Neural cell (in vitro differentiated cells): ENCODE data around the gene TMEM125. TPM values are rescaled to one million over a fixed set of nuclear protein-coding genes. Genes with fewer than 3 reads are reported as not detected.

Source experiments
- H2AFZ ChIP-seq: fragments of 200-600, 300-800 bp; sonication (generic), shearing (Covaris generic); 2 replicates; pipeline ENCODE4 v1.6.0; 2014; ENCODE audit warnings: low read depth, mild to moderate bottlenecking, antibody characterized with exemption, low read length, moderate library complexity
- H3F3A ChIP-seq: fragments of 200-600 bp; shearing (Covaris generic); 2 replicates; pipeline ENCODE4 v1.6.1; 2016; ENCODE audit warnings: mild to moderate bottlenecking, moderate library complexity, mixed read lengths, antibody characterized with exemption, low read length; ENCODE audit not compliant: insufficient read depth, poor library complexity, severe bottlenecking
- H3K27ac ChIP-seq: fragments of 200-600, 300-800 bp; sonication (generic), shearing (Covaris generic); 2 replicates; pipeline ENCODE4 v1.5.1; 2014; ENCODE audit warnings: mild to moderate bottlenecking, low read length, moderate library complexity
- H3K27me3 ChIP-seq: fragments of 300-800, 200-600 bp; sonication (generic), shearing (Covaris generic); 2 replicates; pipeline ENCODE4 v1.6.0; 2014; ENCODE audit warnings: mild to moderate bottlenecking, low read depth, low read length, moderate library complexity; ENCODE audit not compliant: insufficient read depth
- H3K36me3 ChIP-seq: fragments of 300-800, 200-600 bp; sonication (generic), shearing (Covaris generic); 2 replicates; pipeline ENCODE4 v1.5.1; 2014; ENCODE audit warnings: mild to moderate bottlenecking, antibody characterized with exemption, low read length, moderate library complexity; ENCODE audit not compliant: insufficient read depth
- H3K4me2 ChIP-seq: fragments of 300-800, 200-600 bp; sonication (generic), shearing (Covaris generic); 2 replicates; pipeline ENCODE4 v1.6.0; 2014; ENCODE audit warnings: mild to moderate bottlenecking, low read length
- H3K4me3 ChIP-seq: fragments of 300-800, 200-600 bp; sonication (generic), shearing (Covaris generic); 2 replicates; pipeline ENCODE4 v1.5.1; 2014; ENCODE audit warnings: mild to moderate bottlenecking, low read length, moderate library complexity
- H3K79me2 ChIP-seq: fragments of 200-600 bp; shearing (Covaris generic); replicated peaks from 2 replicates; pipeline ENCODE4 v1.6.0; 2014; ENCODE audit warnings: mild to moderate bottlenecking, low read length, moderate library complexity; ENCODE audit not compliant: insufficient read depth
- H3K9ac ChIP-seq: fragments of 300-800, 200-600 bp; sonication (generic), shearing (Covaris generic); 2 replicates; pipeline ENCODE4 v1.6.1; 2016; ENCODE audit warnings: mild to moderate bottlenecking, low read length, mixed read lengths
- H3K9me2 ChIP-seq: fragments of 200-600 bp; shearing (Covaris generic); 2 replicates; pipeline ENCODE4 v1.6.1; 2016; ENCODE audit warnings: mild to moderate bottlenecking, low read length, mixed read lengths; ENCODE audit not compliant: insufficient read depth
- H3K9me3 ChIP-seq: fragments of 200-600, 300-800 bp; sonication (generic), shearing (Covaris generic); 2 replicates; pipeline ENCODE4 v1.6.1; 2016; ENCODE audit warnings: mild to moderate bottlenecking, mixed run types, low read length, moderate library complexity, mixed read lengths
- H4K20me1 ChIP-seq: fragments of 200-600 bp; shearing (Covaris generic); 2 replicates; pipeline ENCODE4 v1.6.1; 2016; ENCODE audit warnings: mild to moderate bottlenecking, mixed run types; ENCODE audit not compliant: insufficient read depth
- EP300 ChIP-seq: fragments of 450-650 bp; conservative IDR thresholded peaks from 2 replicates; pipeline ENCODE4 v1.6.1; 2014; ENCODE audit warnings: antibody characterized with exemption, mild to moderate bottlenecking, moderate library complexity; ENCODE audit not compliant: poor library complexity, severe bottlenecking
- EZH2 ChIP-seq: fragments of 200-600, 300-800 bp; shearing (Covaris generic), sonication (generic); IDR thresholded peaks from 2 replicates; pipeline ENCODE4 v1.6.1; 2014; ENCODE audit warnings: antibody characterized with exemption, low read length, borderline replicate concordance, mild to moderate bottlenecking; ENCODE audit not compliant: insufficient read depth, poor library complexity, severe bottlenecking
- MXI1 ChIP-seq: fragments of 450-650 bp; conservative IDR thresholded peaks from 2 replicates; pipeline ENCODE4 v1.6.1; 2014; ENCODE audit warnings: antibody characterized with exemption, mild to moderate bottlenecking; ENCODE audit not compliant: poor library complexity, severe bottlenecking
- POLR2AphosphoS5 ChIP-seq: IDR thresholded peaks from 2 replicates; pipeline ENCODE4 v1.6.1; 2012
- RAD21 ChIP-seq: fragments of 450-650 bp; conservative IDR thresholded peaks from 2 replicates; pipeline ENCODE4 v1.6.1; 2014; ENCODE audit warnings: antibody characterized with exemption, mild to moderate bottlenecking, moderate library complexity
- SMC3 ChIP-seq: fragments of 450-650 bp; conservative IDR thresholded peaks from 2 replicates; pipeline ENCODE4 v1.6.1; 2014; ENCODE audit warnings: antibody characterized with exemption, mild to moderate bottlenecking, moderate library complexity; ENCODE audit not compliant: poor library complexity
- TAF1 ChIP-seq: IDR thresholded peaks from 2 replicates; pipeline ENCODE4 v1.6.1; 2012; ENCODE audit warnings: low read depth
- polyA plus RNA-seq: library from polyadenylated mRNA; depleted of rRNA; stranded (reverse); fragments of >200 nt; gene quantifications from 2 replicates; pipeline ENCODE4 v1.2.3, GENCODE V29; 2014
- TF ChIP-seq, protein P1 (sequence below): fragments of 450-650 bp; IDR thresholded peaks from 2 replicates; pipeline ENCODE4 v1.5.1; 2014; ENCODE audit warnings: antibody characterized with exemption, mild to moderate bottlenecking, moderate library complexity; ENCODE audit not compliant: poor library complexity, severe bottlenecking
- TF ChIP-seq, protein P2 (sequence below): IDR thresholded peaks from 2 replicates; pipeline ENCODE4 v1.6.1; 2012; ENCODE audit warnings: borderline replicate concordance

The TMEM125 gene
- polyA plus RNA-seq, 1 donor from 2014 or later: not detected

DNA sequence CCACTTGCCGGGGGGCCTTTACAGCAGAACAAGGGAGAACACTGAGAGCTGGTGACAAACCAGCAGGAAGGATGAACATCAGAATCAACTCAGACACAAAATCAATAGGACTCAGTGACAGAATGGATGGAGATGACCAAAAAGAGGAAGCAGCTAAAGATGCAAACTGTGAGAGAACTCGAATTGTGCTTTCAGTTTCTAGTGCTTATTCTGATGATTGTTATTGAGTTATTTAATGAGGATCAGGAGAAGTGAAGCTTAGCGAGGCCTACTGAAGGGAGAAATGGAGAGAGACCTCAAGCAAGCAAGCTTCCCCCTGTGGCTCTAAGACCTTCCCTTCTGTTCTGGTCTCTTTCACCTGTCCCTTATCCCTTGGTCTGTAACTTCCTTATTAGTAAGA, 30.3 kb upstream of the TMEM125 start:
- Histone ChIP-seq H3K79me2 (no peaks in the 10 kb centered on the region), H3K27me3 (no peaks in the 10 kb centered on the region), H3K9me3 (no peaks in the 10 kb centered on the region), H3K9me2 (no peaks in the 10 kb centered on the region), H2AFZ (no peak overlapping the region), H3K4me2 (no peak overlapping the region), H4K20me1 (no peaks in the 10 kb centered on the region), H3K4me3 (no peak overlapping the region), H3K27ac (no peak overlapping the region), H3K9ac (no peak overlapping the region), H3F3A (no peaks in the 10 kb centered on the region), H3K36me3 (no peaks in the 10 kb centered on the region)
- TF ChIP-seq, protein P1, sequence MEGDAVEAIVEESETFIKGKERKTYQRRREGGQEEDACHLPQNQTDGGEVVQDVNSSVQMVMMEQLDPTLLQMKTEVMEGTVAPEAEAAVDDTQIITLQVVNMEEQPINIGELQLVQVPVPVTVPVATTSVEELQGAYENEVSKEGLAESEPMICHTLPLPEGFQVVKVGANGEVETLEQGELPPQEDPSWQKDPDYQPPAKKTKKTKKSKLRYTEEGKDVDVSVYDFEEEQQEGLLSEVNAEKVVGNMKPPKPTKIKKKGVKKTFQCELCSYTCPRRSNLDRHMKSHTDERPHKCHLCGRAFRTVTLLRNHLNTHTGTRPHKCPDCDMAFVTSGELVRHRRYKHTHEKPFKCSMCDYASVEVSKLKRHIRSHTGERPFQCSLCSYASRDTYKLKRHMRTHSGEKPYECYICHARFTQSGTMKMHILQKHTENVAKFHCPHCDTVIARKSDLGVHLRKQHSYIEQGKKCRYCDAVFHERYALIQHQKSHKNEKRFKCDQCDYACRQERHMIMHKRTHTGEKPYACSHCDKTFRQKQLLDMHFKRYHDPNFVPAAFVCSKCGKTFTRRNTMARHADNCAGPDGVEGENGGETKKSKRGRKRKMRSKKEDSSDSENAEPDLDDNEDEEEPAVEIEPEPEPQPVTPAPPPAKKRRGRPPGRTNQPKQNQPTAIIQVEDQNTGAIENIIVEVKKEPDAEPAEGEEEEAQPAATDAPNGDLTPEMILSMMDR: no peak
- TF ChIP-seq RAD21 (no peak), EZH2 (no peak), MXI1 (no peak), POLR2AphosphoS5 (no peak), TAF1 (no peak), SMC3 (no peak), EP300 (no peak)
- TF ChIP-seq, protein P2, sequence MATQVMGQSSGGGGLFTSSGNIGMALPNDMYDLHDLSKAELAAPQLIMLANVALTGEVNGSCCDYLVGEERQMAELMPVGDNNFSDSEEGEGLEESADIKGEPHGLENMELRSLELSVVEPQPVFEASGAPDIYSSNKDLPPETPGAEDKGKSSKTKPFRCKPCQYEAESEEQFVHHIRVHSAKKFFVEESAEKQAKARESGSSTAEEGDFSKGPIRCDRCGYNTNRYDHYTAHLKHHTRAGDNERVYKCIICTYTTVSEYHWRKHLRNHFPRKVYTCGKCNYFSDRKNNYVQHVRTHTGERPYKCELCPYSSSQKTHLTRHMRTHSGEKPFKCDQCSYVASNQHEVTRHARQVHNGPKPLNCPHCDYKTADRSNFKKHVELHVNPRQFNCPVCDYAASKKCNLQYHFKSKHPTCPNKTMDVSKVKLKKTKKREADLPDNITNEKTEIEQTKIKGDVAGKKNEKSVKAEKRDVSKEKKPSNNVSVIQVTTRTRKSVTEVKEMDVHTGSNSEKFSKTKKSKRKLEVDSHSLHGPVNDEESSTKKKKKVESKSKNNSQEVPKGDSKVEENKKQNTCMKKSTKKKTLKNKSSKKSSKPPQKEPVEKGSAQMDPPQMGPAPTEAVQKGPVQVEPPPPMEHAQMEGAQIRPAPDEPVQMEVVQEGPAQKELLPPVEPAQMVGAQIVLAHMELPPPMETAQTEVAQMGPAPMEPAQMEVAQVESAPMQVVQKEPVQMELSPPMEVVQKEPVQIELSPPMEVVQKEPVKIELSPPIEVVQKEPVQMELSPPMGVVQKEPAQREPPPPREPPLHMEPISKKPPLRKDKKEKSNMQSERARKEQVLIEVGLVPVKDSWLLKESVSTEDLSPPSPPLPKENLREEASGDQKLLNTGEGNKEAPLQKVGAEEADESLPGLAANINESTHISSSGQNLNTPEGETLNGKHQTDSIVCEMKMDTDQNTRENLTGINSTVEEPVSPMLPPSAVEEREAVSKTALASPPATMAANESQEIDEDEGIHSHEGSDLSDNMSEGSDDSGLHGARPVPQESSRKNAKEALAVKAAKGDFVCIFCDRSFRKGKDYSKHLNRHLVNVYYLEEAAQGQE: no peak

DNA sequence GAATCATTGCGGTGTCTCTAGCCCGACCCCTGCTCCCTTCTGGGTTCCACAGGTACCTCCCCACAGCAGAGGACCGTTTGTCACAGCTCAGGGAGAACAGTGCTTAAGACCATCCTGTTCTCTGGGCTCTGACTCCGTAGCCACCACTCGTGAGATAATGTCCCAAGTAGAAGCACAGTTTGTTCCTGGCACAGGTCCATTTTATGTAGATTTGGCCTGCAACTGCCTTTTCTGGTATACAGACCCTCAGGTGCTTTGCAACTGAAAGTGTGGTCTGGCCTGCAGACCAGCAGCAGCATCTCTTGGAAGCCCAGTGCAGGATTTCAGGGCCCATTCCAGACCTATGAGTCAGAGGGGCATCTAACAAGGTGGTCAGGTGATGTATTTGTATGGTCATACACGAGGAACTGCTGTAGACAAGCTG, 28.4 kb upstream of the TMEM125 start:
- Histone ChIP-seq H3F3A (no peaks in the 10 kb centered on the region), H3K4me3 (no peak overlapping the region), H3K79me2 (no peaks in the 10 kb centered on the region), H3K9ac (no peak overlapping the region), H3K9me2 (no peaks in the 10 kb centered on the region), H4K20me1 (no peaks in the 10 kb centered on the region), H3K36me3 (no peaks in the 10 kb centered on the region), H2AFZ (no peak overlapping the region), H3K9me3 (no peaks in the 10 kb centered on the region), H3K4me2 (no peak overlapping the region), H3K27ac (no peak overlapping the region), H3K27me3 (no peaks in the 10 kb centered on the region)
- no peak for TF ChIP-seq EZH2
- no peak for TF ChIP-seq TAF1
- TF ChIP-seq EP300: no peak
- TF ChIP-seq SMC3: no peak
- TF ChIP-seq POLR2AphosphoS5: no peak
- TF ChIP-seq, protein P1: no peak
- no peak for TF ChIP-seq RAD21
- TF ChIP-seq, protein P2: no peak
- TF ChIP-seq MXI1: no peak
